Neuronal stem cell (in vitro differentiated cells): ENCODE measurements around the gene SPECC1.
"Not testable (repeated sequence)": the region's sequence is repeated elsewhere in the genome, so short reads cannot be mapped to it uniquely, and the experiment has no call there.

Experiments
- DNase-seq: peaks from one replicate; pipeline ENCODE4 v3.0.0-alpha.2; 2013; ENCODE audit warnings: low spot score
- H2AFZ ChIP-seq: one replicate; pipeline ENCODE4 v1.6.1; 2013; ENCODE audit warnings: mild to moderate bottlenecking, low read length, inconsistent platforms
- H2AK5ac ChIP-seq: 2 replicates; pipeline ENCODE4 v1.6.1; 2013; ENCODE audit warnings: low read depth, mild to moderate bottlenecking, inconsistent platforms, low read length, moderate library complexity, mixed read lengths
- H2BK120ac ChIP-seq: 2 replicates; pipeline ENCODE4 v1.6.1; 2013; ENCODE audit warnings: low read depth, mild to moderate bottlenecking, inconsistent platforms, low read length, moderate library complexity, mixed read lengths
- H2BK12ac ChIP-seq: one replicate; pipeline ENCODE4 v1.6.1; 2013; ENCODE audit warnings: low read length, inconsistent platforms
- H2BK15ac ChIP-seq: 2 replicates; pipeline ENCODE4 v1.6.1; 2013; ENCODE audit warnings: mild to moderate bottlenecking, low read length, inconsistent platforms, mixed read lengths
- H2BK5ac ChIP-seq: one replicate; pipeline ENCODE4 v1.6.1; 2013; ENCODE audit warnings: inconsistent platforms, mild to moderate bottlenecking, low read length, moderate library complexity
- H3K14ac ChIP-seq: one replicate; pipeline ENCODE4 v1.6.1; 2013; ENCODE audit warnings: low read length, inconsistent platforms
- H3K18ac ChIP-seq: 2 replicates; pipeline ENCODE4 v1.6.1; 2013; ENCODE audit warnings: low read length, inconsistent platforms
- H3K23ac ChIP-seq: 2 replicates; pipeline ENCODE4 v1.6.1; 2013; ENCODE audit warnings: low read depth, mild to moderate bottlenecking, mixed read lengths, low read length, inconsistent platforms; ENCODE audit not compliant: poor library complexity
- H3K27ac ChIP-seq: replicated peaks from 3 replicates; pipeline ENCODE4 v1.5.1; 2013; ENCODE audit warnings: low read length, inconsistent platforms
- H3K27me3 ChIP-seq, 3 experiments: 2 replicates each; pipeline ENCODE4 v1.6.1; 2013; ENCODE audit warnings: low read length in 3 of 3, mild to moderate bottlenecking in 2 of 3, inconsistent platforms in 1 of 3, low read depth in 1 of 3, mixed read lengths in 1 of 3, moderate library complexity in 1 of 3; ENCODE audit not compliant: control insufficient read depth in 3 of 3, insufficient read depth in 3 of 3
- H3K36me3 ChIP-seq, 2 donors: replicated peaks in 1 of 2; 2 replicates each; pipeline ENCODE4 v1.6.1; 2013; ENCODE audit warnings: low read length in 2 of 2; ENCODE audit not compliant: control insufficient read depth in 2 of 2, insufficient read depth in 2 of 2
- H3K4ac ChIP-seq: 2 replicates; pipeline ENCODE4 v1.6.1; 2013; ENCODE audit warnings: inconsistent platforms, mild to moderate bottlenecking, low read length, moderate library complexity
- H3K4me1 ChIP-seq, 2 donors: 1 replicate in 1 of 2; 2 replicates in 1 of 2; pipeline ENCODE4 v1.6.1; 2013; ENCODE audit warnings: low read length in 2 of 2, low read depth in 1 of 2; ENCODE audit not compliant: control insufficient read depth in 2 of 2, insufficient read depth in 1 of 2
- H3K4me2 ChIP-seq: one replicate; pipeline ENCODE4 v1.6.1; 2013; ENCODE audit warnings: mild to moderate bottlenecking, low read length, inconsistent platforms; ENCODE audit not compliant: insufficient read depth, poor library complexity, severe bottlenecking
- H3K4me3 ChIP-seq, 2 donors: 2 replicates each; pipeline ENCODE4 v1.5.1; 2013; ENCODE audit warnings: low read length in 2 of 2, mild to moderate bottlenecking in 2 of 2, inconsistent platforms in 1 of 2, moderate library complexity in 1 of 2
- H3K79me1 ChIP-seq: one replicate; pipeline ENCODE4 v1.6.1; 2013; ENCODE audit warnings: low read depth, mild to moderate bottlenecking, inconsistent platforms, low read length, moderate library complexity
- H3K9ac ChIP-seq: one replicate; pipeline ENCODE4 v1.6.1; 2013; ENCODE audit warnings: mild to moderate bottlenecking, low read depth, low read length, inconsistent platforms; ENCODE audit not compliant: poor library complexity
- H3K9me3 ChIP-seq, 2 donors: replicated peaks in 1 of 2; 2 replicates each; pipeline versions ENCODE3 to v1.6.1; 2013; ENCODE audit warnings: low read length in 2 of 2, mild to moderate bottlenecking in 2 of 2, inconsistent platforms in 1 of 2, low read depth in 1 of 2, mixed read lengths in 1 of 2, moderate library complexity in 1 of 2; ENCODE audit not compliant: control insufficient read depth in 2 of 2, insufficient read depth in 1 of 2
- H4K8ac ChIP-seq: one replicate; pipeline ENCODE4 v1.6.1; 2013; ENCODE audit warnings: low read depth, mild to moderate bottlenecking, inconsistent platforms, low read length, moderate library complexity
- H4K91ac ChIP-seq: one replicate; pipeline ENCODE4 v1.6.1; 2013; ENCODE audit warnings: low read length, low read depth, mild to moderate bottlenecking, inconsistent platforms; ENCODE audit not compliant: poor library complexity
- WGBS, 2 donors: extraction: QIAGEN DNeasy Blood & Tissue Kit; methylation state at CpG; one replicate each; pipeline ENCODE4 v1.1.7; 2013; ENCODE audit warnings: missing lambda C conversion rate in 2 of 2, mixed read lengths in 1 of 2; ENCODE audit not compliant: insufficient read length in 2 of 2, insufficient replicate concordance in 1 of 2; ENCODE audit errors: extremely low coverage in 2 of 2; 5-methylcytosine and 5-hydroxymethylcytosine counted together

Gene SPECC1

DNA sequence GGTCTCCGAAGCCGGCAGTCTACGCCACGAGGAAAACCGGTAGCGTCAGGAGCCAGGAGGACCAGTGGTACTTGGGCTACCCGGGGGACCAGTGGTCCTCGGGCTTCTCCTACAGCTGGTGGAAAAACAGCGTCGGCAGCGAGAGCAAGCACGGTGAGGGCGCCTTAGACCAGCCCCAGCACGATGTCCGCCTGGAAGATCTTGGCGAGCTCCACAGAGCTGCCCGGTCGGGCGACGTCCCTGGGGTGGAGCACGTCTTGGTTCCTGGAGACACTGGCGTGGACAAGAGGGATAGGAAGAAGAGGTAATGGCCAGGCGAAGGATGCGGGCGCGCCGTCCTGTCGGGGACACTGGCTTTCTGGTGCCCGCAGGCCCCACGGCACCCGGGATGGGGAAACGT is 312.2 kb downstream of the SPECC1 start:
- H3K27ac ChIP-seq, H2AK5ac ChIP-seq, H3K9me3 ChIP-seq, H2BK120ac ChIP-seq, H3K14ac ChIP-seq, H4K91ac ChIP-seq, H2BK5ac ChIP-seq, H3K23ac ChIP-seq, H3K4me2 ChIP-seq, H2BK15ac ChIP-seq, H3K27me3 ChIP-seq, H3K9ac ChIP-seq, H3K4me3 ChIP-seq, H4K8ac ChIP-seq, H3K18ac ChIP-seq, H3K36me3 ChIP-seq, H3K79me1 ChIP-seq, H2AFZ ChIP-seq, H3K4ac ChIP-seq, H2BK12ac ChIP-seq, H3K4me1 ChIP-seq, DNase-seq: not testable (repeated sequence)
- WGBS, 2 donors: no CpG with 5 or more reads among the region's 32 CpGs

DNA sequence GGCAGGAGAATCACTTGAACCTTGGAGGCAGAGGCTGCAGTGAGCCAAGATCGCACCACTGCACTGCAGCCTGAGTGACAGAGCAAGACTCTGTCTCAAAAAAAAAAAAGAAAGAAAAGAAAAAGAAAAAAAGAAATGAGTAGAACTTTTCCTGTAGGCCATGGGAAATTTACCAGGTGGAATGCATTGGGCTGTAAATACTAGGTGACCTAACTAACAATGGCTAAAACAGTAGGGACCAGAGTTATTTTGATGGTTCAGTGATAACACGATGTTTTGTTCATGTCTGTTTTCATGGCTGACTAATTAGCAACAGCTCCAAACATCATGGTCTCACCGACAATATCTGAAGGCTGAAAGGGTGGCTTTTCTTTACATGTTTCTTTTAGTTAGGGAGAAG is 318.6 kb downstream of the SPECC1 start:
- H2BK12ac ChIP-seq, H3K4me2 ChIP-seq, H3K36me3 ChIP-seq, H2BK5ac ChIP-seq, DNase-seq, H4K8ac ChIP-seq, H3K4me3 ChIP-seq, H3K27ac ChIP-seq, H2BK120ac ChIP-seq, H3K27me3 ChIP-seq, H2AFZ ChIP-seq, H3K9ac ChIP-seq, H3K14ac ChIP-seq, H3K4ac ChIP-seq, H3K4me1 ChIP-seq, H2AK5ac ChIP-seq, H3K9me3 ChIP-seq, H3K23ac ChIP-seq, H3K79me1 ChIP-seq, H2BK15ac ChIP-seq, H3K18ac ChIP-seq, H4K91ac ChIP-seq: not testable (repeated sequence)
- no CpG with 5 or more reads among the region's 3 CpGs for WGBS, 2 donors

DNA sequence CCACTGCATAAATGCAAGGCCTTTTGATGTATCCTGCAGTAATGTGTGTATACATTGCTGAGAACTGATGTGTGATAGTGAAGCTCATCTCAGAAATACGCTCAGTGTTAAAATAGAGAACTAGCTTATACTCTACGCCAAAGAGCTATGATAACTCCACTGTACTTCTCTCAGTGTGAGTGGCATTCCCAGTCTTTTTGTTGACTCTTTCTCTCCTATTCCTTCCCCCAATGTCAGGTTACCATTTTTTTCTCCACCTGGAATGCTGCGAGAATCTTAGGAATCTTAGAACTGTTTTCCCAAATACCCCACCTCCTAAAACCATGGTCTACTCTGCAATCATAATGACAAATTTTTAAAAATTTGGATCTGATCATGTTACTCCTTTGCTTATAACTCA is 342.2 kb downstream of the SPECC1 start:
- not testable (repeated sequence) for H2BK5ac ChIP-seq, H2BK120ac ChIP-seq, H3K9ac ChIP-seq, H3K4ac ChIP-seq, H2AK5ac ChIP-seq, H3K4me3 ChIP-seq, H3K4me1 ChIP-seq, H4K8ac ChIP-seq, H3K79me1 ChIP-seq, H3K27ac ChIP-seq, H3K36me3 ChIP-seq, H3K14ac ChIP-seq, H3K27me3 ChIP-seq, H2BK12ac ChIP-seq, H2BK15ac ChIP-seq, H3K9me3 ChIP-seq, H3K4me2 ChIP-seq, H3K18ac ChIP-seq, DNase-seq, H3K23ac ChIP-seq, H4K91ac ChIP-seq, H2AFZ ChIP-seq
- no CpG with 5 or more reads among the region's 3 CpGs for WGBS, 2 donors

DNA sequence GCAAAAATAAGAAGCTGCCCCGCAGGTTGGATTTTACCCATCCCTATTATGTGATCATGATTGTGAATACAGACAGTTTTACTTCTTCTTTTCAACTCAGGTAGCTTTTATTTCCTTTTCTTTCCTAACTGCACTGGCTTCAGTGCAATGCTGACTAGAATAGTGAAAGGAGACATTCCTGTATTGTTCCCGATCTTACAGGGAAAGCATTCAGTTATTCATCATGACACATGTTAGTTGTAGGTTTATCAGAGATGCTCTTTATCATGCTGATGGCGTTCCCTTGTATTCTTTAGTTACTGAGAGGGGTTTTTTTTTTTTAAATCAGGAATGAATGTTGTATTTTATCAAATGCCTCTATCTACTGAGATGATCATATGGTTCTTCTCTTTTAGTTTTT is 343.4 kb downstream of the SPECC1 start:
- not testable (repeated sequence) for H3K9me3 ChIP-seq, H3K4me1 ChIP-seq, H3K9ac ChIP-seq, H2BK12ac ChIP-seq, H2AK5ac ChIP-seq, H3K4me3 ChIP-seq, H3K27me3 ChIP-seq, H3K4me2 ChIP-seq, H2BK120ac ChIP-seq, H3K79me1 ChIP-seq, H3K18ac ChIP-seq, H3K14ac ChIP-seq, H4K91ac ChIP-seq, H3K23ac ChIP-seq, H2BK5ac ChIP-seq, H4K8ac ChIP-seq, H3K4ac ChIP-seq, H2AFZ ChIP-seq, H3K36me3 ChIP-seq, H2BK15ac ChIP-seq, H3K27ac ChIP-seq
- no CpG with 5 or more reads among the region's 3 CpGs for WGBS, 2 donors
- DNase-seq: peak; percentile 0
